ENCODE results near the gene URB1.

- TF ChIP-seq, protein P1, sequence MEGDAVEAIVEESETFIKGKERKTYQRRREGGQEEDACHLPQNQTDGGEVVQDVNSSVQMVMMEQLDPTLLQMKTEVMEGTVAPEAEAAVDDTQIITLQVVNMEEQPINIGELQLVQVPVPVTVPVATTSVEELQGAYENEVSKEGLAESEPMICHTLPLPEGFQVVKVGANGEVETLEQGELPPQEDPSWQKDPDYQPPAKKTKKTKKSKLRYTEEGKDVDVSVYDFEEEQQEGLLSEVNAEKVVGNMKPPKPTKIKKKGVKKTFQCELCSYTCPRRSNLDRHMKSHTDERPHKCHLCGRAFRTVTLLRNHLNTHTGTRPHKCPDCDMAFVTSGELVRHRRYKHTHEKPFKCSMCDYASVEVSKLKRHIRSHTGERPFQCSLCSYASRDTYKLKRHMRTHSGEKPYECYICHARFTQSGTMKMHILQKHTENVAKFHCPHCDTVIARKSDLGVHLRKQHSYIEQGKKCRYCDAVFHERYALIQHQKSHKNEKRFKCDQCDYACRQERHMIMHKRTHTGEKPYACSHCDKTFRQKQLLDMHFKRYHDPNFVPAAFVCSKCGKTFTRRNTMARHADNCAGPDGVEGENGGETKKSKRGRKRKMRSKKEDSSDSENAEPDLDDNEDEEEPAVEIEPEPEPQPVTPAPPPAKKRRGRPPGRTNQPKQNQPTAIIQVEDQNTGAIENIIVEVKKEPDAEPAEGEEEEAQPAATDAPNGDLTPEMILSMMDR (IDR thresholded peaks at IDR 0.05) = no peak
- TF ChIP-seq REST (IDR thresholded peaks at IDR 0.05; ENCODE audit: insufficient read depth in 1 of 2, low read depth in 2 of 2, low read length in 1 of 2) (no peak), POLR2AphosphoS5 (IDR thresholded peaks at IDR 0.05; ENCODE audit: low read depth, low read length) (no peak)
Measured at GRCh38 chr21:32378956-32379355, 13.9 kb downstream of the URB1 start.
